Measurements from ENCODE around the gene PGS1. TPM values are rescaled to one million over a fixed set of nuclear protein-coding genes. Genes with fewer than 3 reads are reported as not detected.

PGS1 gene
- total and polyA plus RNA-seq, 9 donors: 13.5 to 50.2 (median 35.0) TPM

GRCh38 chr17:78400581-78401240 is 22.3 kb downstream of the PGS1 start:
- Histone ChIP-seq H3K27ac (no peak overlapping the region), H3K9me3 (no peaks in the 10 kb centered on the region), H3K27me3 (no peaks in the 10 kb centered on the region), H3K4me1 (ENCODE audit: insufficient read depth) (peaks cover 2% of the 10 kb centered on the region), H3K4me3 (no peak overlapping the region), H3K36me3 (no peaks in the 10 kb centered on the region)
- TF ChIP-seq POLR2A (IDR thresholded peaks at IDR 0.05): no peak
- TF ChIP-seq EP300 (IDR thresholded peaks at IDR 0.05): no peak
- no peak for TF ChIP-seq CTCF (IDR thresholded peaks at IDR 0.05)
- 85 to 90% (median 86%) methylated on average over 17 of the region's 17 CpGs for WGBS, 3 donors
- DNase-seq: no peak
- intact Hi-C loops (cut with DNase I): loop anchor here in 1 of 4 donors (10.0 kb wide), 1 partner anchor 1656 kb away; no protein-coding TSS in a partner anchor

- TF ChIP-seq CTCF (IDR thresholded peaks at IDR 0.05) (no peak), EP300 (IDR thresholded peaks at IDR 0.05) (no peak)
- H3K27me3 ChIP-seq: no peaks in the 10 kb centered on the region
- WGBS, 3 donors: 51 to 69% (median 61%) methylated on average over 6 of the region's 6 CpGs
- H3K27ac ChIP-seq: no peak overlapping the region
- no peak for DNase-seq
- H3K9me3 ChIP-seq: no peaks in the 10 kb centered on the region
- H3K4me1 ChIP-seq (ENCODE audit: insufficient read depth): peaks cover 2% of the 10 kb centered on the region
- H3K36me3 ChIP-seq: no peaks in the 10 kb centered on the region
- H3K4me3 ChIP-seq: no peak overlapping the region
- intact Hi-C loops (cut with DNase I): loop anchor here in 1 of 4 donors (10.0 kb wide), 1 partner anchor 1656 kb away; no protein-coding TSS in a partner anchor
Measured at GRCh38 chr17:78401246-78401645, 22.8 kb downstream of the PGS1 start.

- intact Hi-C loops (cut with DNase I): loop anchor here in 1 of 4 donors (10.0 kb wide), 1 partner anchor 1657 kb away; no protein-coding TSS in a partner anchor
- H3K27me3 ChIP-seq: no peaks in the 10 kb centered on the region
- 47 to 95% (median 48%) methylated on average over 5 to 8 of the region's 8 CpGs for WGBS, 3 donors
- DNase-seq: no peak
- no peaks in the 10 kb centered on the region for H3K36me3 ChIP-seq
- no peak overlapping the region for H3K27ac ChIP-seq
- peaks cover under 1% of the 10 kb centered on the region for H3K4me1 ChIP-seq (ENCODE audit: insufficient read depth)
- TF ChIP-seq EP300 (IDR thresholded peaks at IDR 0.05) (no peak), POLR2A (IDR thresholded peaks at IDR 0.05) (no peak)
- H3K4me3 ChIP-seq: no peak overlapping the region
- H3K9me3 ChIP-seq: no peaks in the 10 kb centered on the region
Measured at GRCh38 chr17:78401891-78402290, 23.4 kb downstream of the PGS1 start.

GRCh38 chr17:78403822-78404221 is 25.4 kb downstream of the PGS1 start:
- H3K27me3 ChIP-seq: no peaks in the 10 kb centered on the region
- no peaks in the 10 kb centered on the region for H3K9me3 ChIP-seq
- H3K27ac ChIP-seq: no peak overlapping the region
- intact Hi-C loops (cut with DNase I): loop anchor here in 1 of 4 donors (10.0 kb wide), 1 partner anchor 1659 kb away; no protein-coding TSS in a partner anchor
- 94 to 95% (median 94%) methylated on average over 14 of the region's 14 CpGs for WGBS, 3 donors
- TF ChIP-seq EP300 (IDR thresholded peaks at IDR 0.05) (no peak), POLR2A (IDR thresholded peaks at IDR 0.05) (no peak), CTCF (IDR thresholded peaks at IDR 0.05) (no peak)
- no peaks in the 10 kb centered on the region for H3K4me1 ChIP-seq (ENCODE audit: insufficient read depth)
- H3K36me3 ChIP-seq: no peaks in the 10 kb centered on the region
- no peak overlapping the region for H3K4me3 ChIP-seq
- no peak for DNase-seq

- Histone ChIP-seq H3K27me3 (no peaks in the 10 kb centered on the region), H3K4me3 (no peak overlapping the region), H3K27ac (no peak overlapping the region), H3K36me3 (no peaks in the 10 kb centered on the region), H3K9me3 (no peaks in the 10 kb centered on the region), H3K4me1 (ENCODE audit: insufficient read depth) (no peaks in the 10 kb centered on the region)
- intact Hi-C loops (cut with DNase I): loop anchor here in 1 of 4 donors (10.0 kb wide), 1 partner anchor 1662 kb away; no protein-coding TSS in a partner anchor
- WGBS, 3 donors: 90 to 92% (median 92%) methylated on average over 6 of the region's 6 CpGs
- no peak for DNase-seq
- TF ChIP-seq POLR2A (IDR thresholded peaks at IDR 0.05): no peak
- no peak for TF ChIP-seq CTCF (IDR thresholded peaks at IDR 0.05)
- no peak for TF ChIP-seq EP300 (IDR thresholded peaks at IDR 0.05)
Measured at GRCh38 chr17:78406396-78406795, 27.9 kb downstream of the PGS1 start.

Data from ovary (tissue), 9 donors.